CMK (cell line): ENCODE measurements around the gene MS4A1.
A peak's percentile ranks its signal among the peaks of the same experiment; 100 is the strongest.
"Not testable (repeated sequence)": the region's sequence is repeated elsewhere in the genome, so short reads cannot be mapped to it uniquely, and the experiment has no call there.

Experiments used
- DNase-seq: peaks from one replicate; pipeline ENCODE4 v3.0.0-alpha.2; 2010; ENCODE audit warnings: low read depth

Gene MS4A1

DNA sequence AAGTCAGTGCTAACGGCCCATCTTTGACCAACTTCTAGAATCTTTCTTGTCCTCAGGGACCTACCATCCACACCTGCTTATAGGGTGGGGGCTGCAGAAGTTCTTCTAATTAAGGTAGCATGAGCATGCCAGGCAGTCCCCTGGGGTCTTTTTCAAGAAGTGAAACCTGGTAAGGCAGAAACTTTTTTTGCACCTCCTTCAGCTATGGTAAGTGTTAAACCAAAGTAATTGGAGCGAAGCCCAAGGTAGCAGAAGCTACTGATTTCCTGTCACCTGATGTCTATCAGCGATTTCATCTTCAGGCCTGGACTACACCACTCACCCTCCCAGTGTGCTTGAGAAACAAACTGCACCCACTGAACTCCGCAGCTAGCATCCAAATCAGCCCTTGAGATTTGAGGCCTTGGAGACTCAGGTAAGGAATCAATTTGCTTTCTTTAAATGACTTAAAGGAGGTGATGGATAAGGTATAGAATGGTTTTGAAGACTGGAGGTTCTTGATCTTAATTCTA is at the start of gene MS4A1:
Gene MS4A1, plus strand, starts transcription at position 317 of the 512 bp plus-strand sequence. CDS start 6,528 bp downstream, outside the sequence.
- no peak for DNase-seq

DNA sequence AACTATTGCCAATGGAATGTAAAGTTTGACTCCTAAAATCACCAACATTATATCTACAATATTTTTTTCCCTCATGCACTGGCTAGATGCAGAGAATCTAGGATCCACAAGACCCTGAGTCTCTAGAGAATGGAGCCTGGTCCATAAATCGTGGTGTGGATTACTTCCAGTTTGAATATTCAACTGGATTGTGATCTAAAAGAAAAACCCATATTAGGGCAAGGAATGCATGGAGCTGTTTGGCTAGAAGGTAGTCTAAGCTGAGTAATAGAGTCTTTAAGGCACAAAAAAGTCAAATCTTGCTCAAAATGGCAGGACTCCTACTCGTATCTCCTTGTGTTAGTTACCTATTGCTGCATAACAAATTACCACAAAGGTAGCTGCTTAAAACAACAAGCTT is 35.6 kb upstream of the MS4A1 start:
- DNase-seq: no peak

DNA sequence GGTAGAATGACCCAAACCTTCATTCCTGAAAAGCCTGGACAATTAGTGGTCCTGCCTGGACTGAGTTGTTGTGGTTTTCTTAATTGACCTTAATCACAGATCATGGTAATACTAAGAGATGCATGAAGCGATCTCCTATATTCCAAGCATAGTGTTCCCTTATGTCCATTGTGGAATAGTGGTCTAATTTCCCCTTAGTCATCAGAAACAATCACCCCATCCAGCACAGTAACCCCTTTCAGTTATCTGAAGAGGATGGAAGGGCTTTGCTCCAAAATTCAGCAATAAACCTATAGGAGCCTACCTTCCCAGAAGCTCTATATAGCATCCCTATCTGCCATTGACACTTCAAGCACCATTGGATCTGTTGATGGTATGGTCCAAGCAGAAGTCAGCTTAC is 33.0 kb upstream of the MS4A1 start:
- DNase-seq: no peak

DNA sequence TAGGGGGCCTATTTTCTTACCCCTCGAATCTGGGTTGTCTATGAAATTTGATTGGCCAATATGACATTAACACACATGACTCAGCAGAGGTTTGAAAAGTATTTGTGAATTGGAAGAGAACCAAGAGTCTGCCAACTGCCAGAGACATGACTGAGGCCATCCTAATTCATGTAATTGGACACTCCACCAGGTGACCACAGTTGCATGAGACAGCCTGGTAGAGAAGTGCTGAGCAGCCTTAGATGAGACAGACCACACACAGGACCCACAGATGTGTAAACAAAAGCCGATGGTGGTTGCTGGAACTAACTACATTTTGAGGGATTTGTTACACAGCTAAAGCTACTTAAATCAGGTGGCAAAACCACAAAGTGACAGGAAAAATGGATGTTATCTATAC is 27.1 kb upstream of the MS4A1 start:
- DNase-seq: no peak

DNA sequence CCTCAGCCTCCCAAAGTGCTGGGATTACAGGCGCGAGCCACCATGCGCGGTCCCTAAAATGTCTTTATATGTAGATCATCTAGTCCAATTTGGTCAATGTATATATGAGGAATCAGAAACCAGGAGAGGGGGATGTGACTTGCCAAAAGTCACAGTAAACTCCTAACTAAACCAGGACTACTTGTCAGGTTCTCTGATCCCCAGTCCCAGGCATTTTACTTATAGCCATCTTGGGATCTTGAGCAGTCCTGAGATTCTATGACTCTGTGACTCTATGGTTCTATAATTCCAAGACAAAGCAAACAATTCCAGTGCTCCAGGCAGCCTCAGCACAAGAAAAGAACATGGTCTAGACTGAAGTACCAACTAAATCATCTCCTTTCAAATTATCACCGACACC is 26.4 kb upstream of the MS4A1 start, which contains the start of gene MS4A5:
Gene MS4A5, plus strand, starts transcription at position 301 of the 400 bp plus-strand sequence. CDS start 103 bp downstream, outside the sequence.
- DNase-seq: no peak

DNA sequence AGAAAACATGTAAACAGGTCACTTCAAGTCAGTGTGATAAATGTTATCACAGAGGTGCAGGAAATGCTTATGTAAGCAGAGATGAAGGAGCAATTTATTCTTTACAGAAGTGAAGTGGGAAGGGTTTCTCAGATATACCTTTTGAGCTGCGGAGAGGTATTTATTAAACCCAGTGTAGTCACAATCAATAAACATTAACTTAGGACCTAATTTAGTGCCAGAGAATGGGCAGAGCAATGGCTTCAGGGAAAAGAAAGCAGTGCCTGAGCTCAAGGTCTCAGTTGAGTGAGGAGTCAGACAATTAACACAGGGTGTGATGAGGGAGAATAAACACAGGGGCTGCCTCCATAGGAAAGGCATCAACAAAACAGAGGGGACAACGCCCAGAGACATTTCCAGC is 24.4 kb upstream of the MS4A1 start:
- no peak for DNase-seq

DNA sequence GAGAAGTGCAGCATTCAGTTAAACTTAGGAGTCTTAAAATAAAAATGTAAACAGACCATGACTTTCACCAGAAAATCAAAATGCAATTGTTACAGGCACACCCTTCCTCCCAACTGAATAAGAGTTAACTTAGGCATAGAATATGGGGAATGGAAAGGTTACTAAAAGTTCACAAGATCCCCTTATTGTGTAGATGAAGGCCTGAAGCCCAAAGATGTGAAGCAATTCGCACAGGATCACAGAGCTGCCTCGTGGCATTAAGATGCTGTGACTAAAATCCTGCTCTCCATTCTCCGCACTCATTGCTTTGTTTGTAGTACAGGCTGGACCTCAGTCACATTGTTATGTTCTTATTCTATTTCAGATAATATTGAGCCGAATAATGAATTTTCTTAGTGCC is 22.2 kb upstream of the MS4A1 start:
- DNase-seq: no peak

DNA sequence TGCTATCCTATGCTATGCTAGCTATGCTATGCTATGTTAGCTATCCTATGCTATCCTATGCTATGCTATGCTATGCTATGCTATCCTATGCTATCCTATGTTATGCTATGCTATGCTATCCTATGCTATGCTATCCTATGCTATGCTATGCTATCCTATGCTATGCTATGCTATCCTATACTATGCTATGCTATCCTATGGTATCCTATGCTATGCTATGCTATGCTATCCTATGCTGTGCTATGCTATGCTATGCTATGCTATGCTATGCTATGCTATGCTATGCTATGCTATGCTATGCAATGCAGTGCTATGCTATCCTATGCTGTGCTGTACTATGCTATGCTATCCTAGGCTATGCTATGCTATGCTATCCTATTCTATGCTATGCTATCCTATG is 8.6 kb upstream of the MS4A1 start:
- no peak for DNase-seq

DNA sequence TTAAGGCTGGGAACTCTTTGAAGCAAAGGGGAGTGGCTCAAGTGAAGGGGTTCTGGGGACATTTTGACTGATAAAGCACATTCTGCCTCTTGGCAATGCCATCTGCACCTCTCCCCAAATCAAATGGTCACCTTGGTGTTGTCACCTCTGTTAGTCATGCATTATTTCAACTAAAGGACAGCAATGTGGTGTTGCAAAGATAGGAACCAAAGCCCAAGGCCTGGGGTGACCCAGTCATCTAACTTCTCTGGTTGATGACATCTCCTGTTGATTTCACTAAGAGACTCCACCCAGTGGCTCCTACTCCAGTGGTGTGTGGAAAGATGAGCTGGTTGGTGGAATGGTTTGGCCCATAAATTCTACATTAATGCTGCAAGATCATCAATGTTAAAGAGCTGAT is 7.8 kb upstream of the MS4A1 start:
- DNase-seq: no peak

DNA sequence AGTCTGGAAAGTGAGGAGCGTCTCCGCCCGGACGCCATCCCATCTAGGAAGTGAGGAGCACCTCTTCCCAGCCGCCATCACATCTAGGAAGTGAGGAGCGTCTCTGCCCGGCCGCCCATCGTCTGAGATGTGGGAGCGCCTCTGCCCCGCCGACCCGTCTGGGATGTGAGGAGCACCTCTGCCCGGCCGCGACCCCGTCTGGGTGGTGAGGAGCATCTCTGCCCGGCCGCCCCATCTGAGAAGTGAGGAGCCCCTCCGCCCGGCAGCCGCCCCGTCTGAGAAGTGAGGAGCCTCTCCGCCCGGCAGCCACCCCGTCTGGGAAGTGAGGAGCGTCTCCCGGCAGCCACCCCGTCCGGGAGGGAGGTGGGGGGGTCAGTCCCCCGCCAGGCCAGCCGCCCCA is 4.5 kb upstream of the MS4A1 start:
- not testable (repeated sequence) for DNase-seq

DNA sequence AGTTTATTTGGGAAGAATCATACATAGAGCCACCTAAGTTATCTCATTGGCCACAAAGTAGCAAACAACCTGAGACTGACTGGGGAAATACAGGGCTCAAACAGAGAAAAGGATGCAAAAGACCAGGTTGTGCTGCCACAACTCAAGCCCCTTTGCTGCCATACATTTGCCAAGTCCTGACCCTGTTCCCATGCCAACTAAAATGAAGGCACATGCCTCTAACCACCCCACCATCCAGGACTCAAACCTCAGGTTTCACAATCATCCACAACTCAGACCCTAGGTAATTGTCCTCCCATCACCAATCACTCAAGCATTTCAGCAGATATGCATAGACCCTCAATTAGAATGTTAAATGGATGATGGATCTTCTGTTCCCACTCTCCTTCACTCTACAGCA is 1.4 kb upstream of the MS4A1 start:
- no peak for DNase-seq

DNA sequence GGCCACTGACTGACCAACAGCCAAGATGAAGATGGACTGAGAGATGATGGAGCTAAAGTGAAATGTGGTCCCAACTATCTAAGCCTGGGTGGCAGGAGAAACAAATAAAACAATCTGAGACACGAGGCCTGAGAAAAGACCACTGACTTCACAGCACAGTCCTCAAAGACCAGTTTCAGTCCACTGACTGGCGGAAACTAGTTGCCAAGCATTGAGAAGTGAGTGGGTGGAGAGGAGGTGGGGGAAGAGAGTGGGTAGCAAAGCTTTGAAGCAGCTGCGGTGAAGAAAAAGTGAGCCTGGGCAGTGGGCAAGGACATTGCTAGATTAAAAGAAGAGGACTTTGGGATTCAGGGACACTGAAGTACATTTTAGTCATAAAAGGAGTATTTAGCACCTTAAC is 1.9 kb downstream of the MS4A1 start:
- no peak for DNase-seq

DNA sequence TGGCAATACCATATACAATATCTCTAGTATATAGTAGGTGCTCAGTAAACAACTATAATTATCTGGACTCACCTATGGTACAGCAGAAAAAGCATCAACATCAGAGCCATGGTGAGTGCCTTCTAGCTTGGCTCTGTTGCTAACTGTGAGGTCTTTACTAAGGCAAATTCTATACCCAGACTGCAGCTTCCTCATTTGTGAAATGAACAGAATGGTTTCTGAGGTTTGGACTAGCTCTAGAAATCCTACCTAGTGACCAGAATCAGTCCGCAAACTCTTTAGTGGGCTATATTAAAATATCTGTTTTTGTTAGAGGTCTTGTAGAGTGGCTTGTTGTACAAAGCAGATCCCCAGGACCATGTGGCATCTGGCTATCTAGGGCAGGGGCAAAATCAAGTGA is 3.7 kb downstream of the MS4A1 start:
- no peak for DNase-seq

DNA sequence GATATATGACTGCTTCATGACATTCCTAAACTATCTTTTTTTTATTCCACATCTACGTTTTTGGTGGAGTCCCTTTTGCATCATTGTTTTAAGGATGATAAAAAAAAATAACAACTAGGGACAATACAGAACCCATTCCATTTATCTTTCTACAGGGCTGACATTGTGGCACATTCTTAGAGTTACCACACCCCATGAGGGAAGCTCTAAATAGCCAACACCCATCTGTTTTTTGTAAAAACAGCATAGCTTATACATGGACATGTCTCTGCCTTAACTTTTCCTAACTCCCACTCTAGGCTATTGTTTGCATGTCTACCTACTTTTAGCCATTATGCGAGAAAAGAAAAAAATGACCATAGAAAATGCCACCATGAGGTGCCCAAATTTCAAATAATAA is 13.2 kb downstream of the MS4A1 start:
- no peak for DNase-seq

DNA sequence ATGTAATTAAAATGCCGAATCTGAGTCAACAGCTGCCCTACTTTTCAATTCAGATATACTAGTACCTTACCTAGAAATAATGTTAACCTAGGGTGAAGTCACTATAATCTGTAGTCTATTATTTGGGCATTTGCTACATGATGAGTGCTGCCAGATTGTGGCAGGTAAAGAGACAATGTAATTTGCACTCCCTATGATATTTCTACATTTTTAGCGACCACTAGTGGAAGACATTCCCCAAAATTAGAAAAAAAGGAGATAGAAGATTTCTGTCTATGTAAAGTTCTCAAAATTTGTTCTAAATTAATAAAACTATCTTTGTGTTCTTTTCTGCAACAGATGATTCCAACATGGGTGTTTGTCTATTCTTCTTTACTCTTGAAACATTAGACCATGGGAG is 14.1 kb downstream of the MS4A1 start:
- DNase-seq: no peak

DNA sequence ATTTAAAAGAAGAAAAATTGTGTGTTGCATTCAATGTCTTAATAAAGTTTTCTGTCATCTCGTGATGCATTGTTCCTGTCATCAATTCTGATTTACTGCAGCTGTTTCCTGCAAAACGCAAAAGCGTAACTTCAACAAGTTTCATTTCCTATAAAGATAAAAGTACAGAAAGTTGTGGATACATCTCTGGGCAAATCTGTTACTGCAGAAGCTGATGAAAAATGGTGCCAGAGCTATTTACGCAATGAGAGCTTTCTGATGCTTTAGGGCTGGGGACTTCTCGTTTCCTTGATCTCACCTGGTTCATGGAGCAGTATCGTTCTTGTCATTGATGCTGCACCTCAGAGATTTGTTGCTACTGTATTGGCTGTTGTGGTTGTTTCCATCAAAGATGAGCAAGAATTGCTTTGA is 21.4 kb downstream of the MS4A1 start:
- DNase-seq: no peak

DNA sequence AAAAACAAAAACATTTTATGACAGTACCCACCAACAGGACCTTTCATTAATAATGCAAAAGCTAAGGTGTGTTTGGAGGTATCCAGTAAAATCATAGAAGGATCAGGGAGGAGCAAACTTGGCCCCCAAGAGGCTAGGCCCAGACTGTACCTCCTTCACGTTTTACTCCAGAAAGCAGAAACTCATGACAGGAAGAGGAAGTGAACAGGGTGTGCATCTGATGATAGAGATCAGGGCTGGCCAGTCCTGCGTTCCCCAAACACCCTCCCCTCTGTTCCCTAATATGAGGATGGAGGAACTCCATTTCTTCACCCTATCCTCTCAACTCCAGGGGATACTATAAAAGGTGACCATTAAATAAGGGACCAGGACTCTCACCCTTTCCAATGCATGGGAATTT is 26.7 kb downstream of the MS4A1 start:
- DNase-seq: peak; percentile 5

DNA sequence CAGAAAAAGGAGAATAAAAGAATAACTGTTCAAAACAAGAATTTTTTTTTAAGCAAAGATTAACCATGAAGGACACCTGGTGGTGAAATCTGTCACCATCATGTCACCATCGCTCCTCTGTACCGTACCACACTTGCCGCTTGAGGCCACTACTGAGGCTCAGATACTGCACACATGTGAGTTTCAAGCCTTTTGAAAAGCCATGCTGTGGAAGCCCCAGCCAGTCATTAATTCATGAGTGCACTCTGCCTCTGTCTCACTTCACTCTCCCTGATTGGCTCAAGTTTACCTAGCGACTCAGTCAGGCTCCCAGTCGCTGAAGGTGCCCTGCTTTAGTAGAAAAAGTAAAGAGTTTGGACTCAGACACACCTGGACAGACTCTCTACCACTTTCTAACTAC is 30.3 kb downstream of the MS4A1 start:
- DNase-seq: no peak

DNA sequence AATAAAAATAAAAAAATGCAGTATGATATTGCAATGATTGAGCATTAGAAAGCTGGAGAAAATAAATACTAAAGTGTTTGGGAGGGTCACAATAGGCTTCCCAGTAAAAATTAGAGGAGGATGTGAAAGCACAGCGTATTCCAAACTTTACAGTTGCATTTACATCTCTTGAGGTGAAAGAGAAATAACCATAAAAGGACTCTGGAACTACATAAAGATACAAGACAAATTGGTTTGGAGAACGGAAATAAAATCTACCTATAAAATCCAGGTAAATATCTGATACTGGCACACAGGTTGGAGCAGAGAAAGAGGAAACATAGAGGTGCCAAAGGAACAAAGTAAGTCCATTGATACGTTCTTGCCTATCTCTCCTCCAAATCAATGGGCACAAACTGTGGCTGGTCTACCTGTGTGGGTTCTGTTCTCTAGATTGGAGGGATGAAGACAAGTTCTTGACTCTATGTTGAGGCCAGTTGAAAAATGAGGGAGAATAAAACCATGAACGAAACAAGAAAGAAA is 36.9 kb downstream of the MS4A1 start, which contains the start of gene MS4A12:
Gene MS4A12, plus strand, starts transcription at position 291 of the 522 bp plus-strand sequence. CDS start 4,541 bp downstream, outside the sequence.
- no peak for DNase-seq

DNA sequence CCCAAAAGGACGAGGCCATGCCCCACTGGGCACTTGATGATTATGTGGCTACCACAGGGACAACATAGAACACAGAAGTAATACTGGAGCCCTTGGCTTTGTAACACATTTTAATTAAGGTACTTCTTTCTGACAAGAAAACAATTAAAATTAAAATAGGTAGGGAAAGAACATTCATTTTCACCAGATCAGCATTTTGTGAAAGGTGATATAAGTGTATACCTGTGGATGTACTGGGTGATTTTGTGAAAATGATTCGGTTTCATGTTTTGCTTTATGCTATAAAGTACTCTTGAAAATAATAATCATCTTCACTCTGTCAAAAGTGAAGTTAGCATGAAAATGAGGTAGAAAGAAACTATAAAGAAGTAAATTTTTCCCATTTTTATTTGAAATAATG is 37.8 kb downstream of the MS4A1 start:
- DNase-seq: no peak

DNA sequence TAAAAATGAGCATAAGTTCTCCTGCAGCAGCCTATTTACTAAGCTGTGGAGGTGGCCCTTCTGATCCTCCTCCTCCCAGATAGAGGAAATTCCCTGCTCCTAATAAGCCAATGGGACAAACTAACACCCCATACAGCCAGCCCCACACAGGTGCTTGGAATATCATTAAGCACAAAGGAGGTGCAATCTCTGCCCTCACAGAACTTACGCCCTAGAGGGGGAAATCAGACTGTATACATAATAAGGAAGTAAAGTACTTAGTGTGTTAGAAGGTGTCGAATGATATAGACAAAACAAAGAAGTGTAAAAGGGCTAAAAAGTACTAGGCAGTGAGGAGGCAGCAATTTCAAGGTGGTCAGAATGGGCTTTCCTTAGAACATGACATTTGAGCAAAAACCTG is 42.8 kb downstream of the MS4A1 start:
- no peak for DNase-seq

DNA sequence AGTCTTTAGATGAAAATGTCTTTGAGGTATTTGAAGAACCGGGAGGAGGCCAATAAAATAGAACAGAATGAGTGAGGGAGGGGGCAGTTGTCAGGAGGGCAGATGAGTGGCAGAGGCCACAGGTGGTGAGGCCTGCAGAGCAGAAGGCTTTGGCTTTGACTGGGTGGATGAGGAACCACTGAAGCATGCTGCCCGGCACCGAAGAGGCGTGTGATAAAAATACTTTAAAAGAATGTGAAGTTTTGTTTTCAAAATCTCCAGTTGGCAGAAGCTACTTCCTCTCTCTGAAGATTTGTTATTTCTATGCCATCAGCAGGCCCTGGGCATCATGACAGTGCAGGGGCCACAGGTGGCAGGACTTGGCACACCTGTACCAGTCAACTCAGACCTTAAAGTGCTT is 43.2 kb downstream of the MS4A1 start:
- no peak for DNase-seq

DNA sequence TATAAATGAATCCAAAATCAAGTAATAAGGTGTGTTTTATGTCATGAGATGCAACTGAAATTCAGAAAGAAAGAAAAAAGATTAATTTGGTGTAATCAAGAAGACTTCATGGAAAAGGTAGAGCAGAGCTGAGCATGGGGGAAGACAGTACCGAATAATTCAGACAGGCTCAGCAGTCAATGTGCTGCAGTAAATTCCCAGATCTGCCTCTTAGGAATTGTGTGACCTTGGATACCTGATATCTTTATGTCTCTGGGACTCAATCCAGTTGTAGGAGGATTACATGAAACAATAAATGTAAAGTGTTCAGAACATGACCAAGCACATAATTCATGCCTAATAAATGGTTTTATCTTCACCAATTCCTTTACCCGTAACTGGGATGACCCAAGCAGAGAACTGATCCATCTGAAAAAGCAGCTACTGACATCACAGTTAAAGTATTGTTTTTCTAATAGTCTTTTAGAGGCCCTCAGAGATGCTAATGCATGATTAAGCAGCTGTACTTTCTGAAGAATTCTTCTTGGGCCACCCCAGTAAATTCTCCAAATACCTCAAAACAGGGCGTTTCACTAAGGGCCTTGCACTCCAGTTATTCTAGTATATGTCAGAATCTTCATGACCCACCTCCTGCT is 44.7 kb downstream of the MS4A1 start:
- no peak for DNase-seq

DNA sequence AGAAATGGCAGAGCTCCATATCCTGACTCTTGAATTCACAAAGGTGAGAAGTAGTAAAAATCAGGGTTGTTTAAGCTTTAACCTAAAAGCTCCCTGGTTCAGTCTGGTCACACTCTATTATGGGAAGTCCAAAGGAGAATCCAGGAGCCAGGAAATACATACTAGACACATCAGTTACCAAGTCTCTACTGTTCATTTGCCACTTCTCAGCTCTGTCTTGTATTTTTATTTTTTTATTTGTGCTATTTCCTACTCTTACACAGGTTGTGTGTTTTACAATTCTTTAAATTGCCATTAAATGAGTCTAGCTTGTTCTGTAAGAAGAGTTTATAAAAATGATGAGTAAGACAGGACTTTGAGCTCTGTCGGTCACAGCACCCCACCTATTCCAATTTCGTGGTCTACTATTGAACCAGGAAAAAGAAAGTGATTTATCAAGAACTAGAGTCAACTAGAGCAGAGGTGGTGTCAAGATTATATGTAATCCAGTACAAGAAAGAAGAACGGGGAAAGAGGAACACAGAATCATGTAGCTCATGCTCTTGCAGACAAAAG is 46.7 kb downstream of the MS4A1 start:
- DNase-seq: no peak
